CD4-positive, alpha-beta T cell treated with Interleukin-10 for 1 hour (primary cell): ENCODE results near the gene PLA2G6.

Experiments used
- DNase-seq: peaks from one replicate; pipeline ENCODE4 v3.0.0-alpha.2; 2020

PLA2G6 gene

DNA sequence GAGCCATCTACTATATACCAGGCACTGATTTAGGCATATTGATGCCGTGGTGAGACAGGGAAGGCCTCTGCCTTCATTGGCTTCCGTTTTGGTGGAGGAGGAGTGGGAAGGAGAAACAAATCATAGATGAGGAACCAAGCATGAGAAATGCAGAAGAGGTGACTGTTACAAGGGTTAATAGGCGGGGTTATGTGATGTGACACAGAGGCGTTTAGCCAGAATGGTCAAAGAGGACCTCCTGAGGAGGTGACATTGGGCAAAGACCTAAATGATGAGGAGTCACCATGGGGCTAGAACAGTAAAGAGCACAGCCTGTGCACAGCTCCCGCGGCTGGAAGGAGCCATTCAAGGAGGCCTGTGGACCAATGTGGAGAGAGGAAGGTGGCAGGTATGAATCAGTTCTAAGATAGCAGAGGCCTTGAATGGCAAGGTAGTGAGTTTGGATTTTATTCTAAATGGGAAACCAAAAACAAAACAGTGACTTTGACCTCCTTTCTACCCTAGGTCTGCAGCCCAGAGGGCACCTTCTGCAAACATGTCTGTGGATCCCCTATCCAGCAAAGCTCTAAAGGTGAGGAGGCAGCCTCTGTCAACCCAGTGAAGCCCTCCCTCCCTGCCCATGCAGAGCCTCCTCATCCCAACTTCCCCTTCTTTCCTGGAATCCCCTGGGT lies 31.8 kb upstream of the PLA2G6 start:
- DNase-seq = no peak

DNA sequence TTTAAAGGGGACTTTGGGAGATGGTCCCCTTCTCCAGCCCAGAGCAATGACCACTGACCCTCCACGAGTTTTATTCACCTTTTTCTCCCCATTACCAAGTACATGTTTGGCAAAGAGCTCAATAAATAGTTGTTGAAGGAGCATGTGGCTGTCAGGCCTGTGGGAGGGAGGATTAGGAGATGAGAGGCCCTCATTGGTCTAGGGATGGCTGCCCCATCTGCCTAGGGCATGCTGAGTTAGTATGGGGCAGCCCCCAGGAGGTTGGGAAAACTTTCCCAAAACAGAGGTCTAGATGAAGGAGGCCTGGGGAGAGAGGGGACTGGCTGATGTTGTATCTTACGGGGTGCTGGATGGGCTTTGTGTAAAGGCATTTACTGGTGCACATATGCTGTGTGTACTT lies 30.8 kb upstream of the PLA2G6 start:
- DNase-seq = no peak

- no peak for DNase-seq
These were observed 29.9 kb upstream of the PLA2G6 start for GRCh38 chr22:38211556-38211955.

DNA sequence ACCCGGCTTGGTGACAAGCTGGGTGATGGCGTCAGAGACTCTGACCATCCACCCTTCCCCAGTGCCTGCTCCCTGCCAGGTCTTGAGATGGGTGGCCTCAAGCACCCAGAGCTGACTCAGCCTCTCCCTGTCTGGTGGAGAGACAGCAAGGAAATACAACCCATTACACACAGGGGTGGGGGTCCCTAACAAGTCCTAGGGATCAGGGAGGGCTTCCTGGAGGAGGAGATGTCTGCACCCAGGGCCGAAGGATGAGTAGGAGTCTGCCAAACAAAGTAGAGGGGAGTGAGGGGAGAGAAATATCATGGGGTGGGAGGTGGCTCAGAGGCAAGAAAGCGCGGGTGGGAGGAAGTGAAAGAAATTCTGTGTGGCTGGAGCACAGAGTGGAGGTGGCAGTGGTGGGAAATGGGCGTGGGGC lies 26.9 kb upstream of the PLA2G6 start:
- no peak for DNase-seq

DNA sequence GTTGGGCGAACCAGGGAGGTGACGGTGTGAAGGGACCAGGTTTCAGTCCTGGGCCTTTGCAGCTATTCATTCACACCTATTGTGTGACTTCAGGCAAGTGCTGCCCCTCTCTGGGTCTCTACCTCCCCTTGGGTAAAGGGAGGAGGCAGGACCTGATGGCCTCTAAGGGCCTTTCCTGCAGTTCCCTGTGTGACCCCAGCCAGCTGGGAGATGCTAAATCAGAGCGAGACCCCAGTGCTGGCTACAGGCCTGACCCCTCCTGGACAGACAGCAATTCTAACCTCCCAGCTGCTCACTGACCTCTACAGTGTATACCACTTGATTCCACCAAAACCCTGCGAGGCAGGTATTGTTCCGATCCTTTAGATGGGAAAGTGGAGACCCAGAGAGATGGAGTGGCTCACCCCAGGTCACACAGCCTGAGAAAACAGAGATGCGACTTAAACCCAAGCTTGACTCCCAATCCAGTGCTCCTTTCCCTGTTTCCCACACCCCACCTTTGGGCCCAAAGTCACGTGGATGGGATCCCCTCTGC lies 26.3 kb upstream of the PLA2G6 start:
- DNase-seq = no peak

GRCh38 chr22:38205261-38206128 lies 23.9 kb upstream of the PLA2G6 start:
- no peak for DNase-seq

DNA sequence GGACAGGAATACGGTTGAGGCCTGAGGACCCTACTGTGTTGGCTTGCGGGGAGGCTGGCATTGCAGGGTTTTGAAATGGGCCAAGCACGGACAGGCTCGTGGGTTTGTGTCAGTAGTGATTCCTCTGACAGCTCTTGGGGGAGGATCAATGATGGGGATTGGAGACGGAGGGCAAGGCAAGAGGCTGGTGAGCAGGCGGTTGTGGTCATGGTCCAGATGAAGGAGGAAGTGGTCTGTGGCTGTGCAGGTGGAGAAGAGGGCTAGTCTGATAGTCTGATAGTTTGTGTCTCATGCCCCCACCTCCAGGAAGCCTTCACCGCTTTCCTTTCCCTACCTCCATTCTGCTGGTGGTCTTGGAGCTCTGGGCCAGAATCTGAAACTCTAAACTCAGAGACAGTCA lies 23.2 kb upstream of the PLA2G6 start:
- DNase-seq = no peak

DNA sequence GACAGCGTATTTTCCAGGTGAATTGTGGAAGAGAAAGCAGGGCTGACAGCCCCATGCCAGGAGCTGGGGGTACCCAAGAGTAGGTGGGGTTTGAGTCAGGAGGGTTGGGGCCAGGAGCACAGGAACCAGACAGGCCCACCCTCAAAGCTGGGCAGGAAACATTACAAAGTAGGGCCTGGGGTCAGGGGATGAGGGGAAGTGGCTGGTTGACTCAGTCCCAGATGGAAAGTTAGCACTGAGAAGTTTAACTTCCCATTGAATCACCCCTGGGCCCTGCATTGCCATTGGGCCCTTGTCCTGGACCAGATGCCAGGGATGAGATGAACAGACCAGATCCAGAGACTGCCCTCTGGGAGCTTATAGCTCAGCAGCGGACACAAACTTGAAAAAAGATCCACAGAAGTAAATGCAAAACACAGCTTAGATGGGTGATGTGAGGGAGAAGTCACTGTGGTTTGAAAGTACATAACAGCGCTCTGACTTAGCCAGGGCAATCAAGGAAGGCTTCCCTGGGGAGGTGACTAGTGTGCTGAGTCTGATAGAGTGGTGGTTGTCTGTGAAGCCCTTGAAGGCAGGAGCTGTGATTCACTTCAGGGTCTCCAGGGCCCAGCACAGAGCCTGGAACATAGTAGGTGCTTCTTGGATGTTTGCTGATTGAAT lies 22.4 kb upstream of the PLA2G6 start:
- DNase-seq = no peak

DNA sequence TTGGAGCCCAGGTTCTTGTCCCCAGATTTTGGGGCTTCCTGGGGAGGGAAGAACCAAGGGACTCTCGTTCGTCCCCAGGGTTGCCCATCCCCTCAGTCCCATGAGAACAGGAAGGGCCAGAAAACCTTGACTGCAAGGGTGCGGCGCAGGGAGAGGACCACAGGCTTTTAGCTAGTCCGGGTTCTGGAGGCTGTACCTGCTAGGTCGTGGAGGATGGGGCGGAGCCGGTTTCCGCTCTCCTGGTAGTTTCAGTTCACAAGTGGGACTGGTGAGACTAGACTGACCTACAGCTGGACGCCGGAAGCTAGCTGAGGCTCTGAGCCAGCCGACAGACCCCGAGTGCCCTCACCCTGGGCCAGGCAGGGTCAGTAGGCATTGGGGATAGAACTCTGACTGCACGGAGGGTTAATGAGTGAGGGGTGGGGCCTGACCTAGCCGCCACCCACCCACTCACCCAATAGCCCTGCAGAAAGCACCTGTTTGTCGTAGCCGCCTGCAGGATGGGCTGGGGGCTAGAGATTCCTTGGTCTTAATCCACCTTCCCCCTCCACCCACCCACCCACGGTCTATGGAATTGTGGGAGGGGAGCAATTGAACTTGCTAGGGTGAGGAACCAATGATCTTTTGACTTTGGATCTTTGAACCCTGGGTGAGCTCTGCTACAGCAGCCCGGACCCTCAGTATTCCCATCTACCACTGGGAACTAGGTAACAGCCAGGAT lies 21.6 kb upstream of the PLA2G6 start:
- DNase-seq = no peak

GRCh38 chr22:38202437-38203089 lies 20.9 kb upstream of the PLA2G6 start:
- DNase-seq = peak; percentile 74

- DNase-seq = peak; percentile 95
These were observed 20.2 kb upstream of the PLA2G6 start, which contains the start of gene MAFF for GRCh38 chr22:38201711-38202436. TSS of gene MAFF (plus strand) at chr22:38201994. CDS start at chr22:38213854, 11,860 bp downstream.

DNA sequence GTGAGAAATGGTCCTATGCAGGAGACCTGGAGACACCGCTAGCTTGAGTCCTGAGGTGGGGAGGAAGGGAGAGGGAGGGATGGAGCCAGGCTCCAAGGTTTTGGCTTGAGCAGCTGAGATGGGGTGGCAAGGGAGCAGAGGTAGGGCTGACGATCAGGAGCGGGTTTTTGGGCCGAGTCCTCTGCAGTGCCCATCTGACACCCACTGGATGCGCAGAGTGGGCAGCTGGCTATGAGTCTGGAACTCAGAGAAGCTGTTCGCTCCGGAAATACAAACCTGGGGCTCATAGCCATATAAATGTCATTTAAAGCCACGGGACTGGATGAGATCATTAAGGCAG lies 19.7 kb upstream of the PLA2G6 start:
- no peak for DNase-seq

GRCh38 chr22:38199826-38200559 lies 18.4 kb upstream of the PLA2G6 start:
- no peak for DNase-seq

DNA sequence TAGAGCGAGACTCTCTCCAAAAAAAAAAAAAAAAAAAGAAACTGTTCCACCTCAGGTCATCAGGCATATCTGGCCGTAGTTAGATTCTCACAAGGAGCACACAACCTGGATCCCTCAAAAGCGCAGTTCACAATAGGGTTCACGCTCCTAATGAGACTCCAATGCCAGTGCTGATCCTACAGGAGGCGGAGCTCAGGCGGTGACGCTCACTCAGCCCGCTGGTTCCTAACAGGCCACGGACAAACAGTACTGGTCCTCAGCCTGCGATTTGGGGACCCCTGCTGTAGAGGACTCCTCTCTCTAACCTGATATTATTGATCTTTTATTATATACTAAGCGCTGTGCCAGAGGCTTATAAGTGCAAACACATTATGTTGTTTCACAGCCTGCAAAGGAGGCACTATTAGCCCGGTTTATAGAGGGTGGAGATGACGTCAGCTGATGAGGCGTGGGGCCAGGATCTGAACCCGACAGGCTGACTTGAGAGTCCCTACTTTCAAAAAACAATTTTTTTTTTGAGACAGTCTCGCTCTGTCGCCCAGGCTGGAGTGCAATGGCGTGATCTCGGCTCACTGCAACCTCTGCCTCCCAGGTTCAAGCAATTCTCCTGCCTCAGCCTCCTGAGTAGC lies 15.3 kb upstream of the PLA2G6 start:
- no peak for DNase-seq

DNA sequence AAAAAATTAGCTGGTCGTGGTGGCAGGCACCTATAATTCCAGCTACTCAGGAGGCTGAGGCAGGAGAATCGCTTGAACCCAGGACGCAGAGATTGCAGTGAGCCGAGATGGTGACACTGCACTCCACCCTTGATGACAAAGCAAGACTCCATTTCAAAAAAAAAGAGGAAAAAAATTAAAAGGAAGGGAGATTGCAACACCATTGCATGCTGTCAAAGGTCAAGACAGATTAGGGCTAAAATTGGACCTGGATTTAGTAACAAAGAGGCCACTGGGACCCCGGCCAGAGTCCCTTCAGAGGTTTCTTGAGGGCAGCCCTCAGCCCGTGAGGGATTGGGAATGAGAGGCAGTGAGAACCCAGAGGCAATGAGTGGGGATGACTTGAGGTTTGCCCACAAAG lies 11.9 kb upstream of the PLA2G6 start:
- DNase-seq = no peak

DNA sequence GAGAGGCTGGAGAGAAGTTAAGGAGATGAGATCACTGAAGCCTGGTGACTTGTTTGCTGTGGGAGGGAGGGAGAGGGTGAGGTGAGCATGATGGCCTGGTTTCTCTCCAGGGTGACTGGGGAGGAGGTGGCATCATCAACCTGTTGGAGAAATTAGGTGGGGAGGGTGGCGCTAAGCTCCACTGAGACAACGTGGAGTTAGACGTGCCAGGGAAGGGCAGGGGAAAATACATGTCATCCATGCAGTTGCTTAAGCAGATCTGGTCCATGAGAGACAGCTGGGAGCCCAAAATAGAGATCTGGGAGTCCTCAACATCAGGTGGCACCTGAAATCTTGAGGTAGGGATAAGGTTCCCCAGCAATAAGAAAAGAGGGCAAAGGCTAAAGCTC lies 10.8 kb upstream of the PLA2G6 start:
- DNase-seq = no peak

GRCh38 chr22:38191731-38192474 lies 10.3 kb upstream of the PLA2G6 start:
- DNase-seq = no peak

DNA sequence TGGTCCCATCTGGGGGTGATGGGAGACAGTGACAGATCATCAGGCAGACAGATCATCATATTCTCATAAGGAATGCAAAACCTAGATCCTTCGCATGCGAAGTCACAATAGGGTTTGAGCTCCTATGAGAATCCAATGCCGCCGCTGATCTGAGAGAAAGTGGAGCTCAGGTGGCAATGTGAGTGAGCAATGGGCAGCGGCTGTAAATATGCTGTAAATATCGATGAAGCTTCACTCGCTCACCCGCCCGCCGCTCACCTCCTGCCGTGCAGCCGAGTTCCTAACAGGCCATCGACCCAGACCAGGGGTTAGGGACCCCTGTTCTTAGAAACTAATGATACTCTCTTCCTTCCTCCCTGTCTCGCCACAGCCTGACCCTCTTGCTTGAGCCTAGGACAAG lies 9.4 kb upstream of the PLA2G6 start:
- DNase-seq = no peak

DNA sequence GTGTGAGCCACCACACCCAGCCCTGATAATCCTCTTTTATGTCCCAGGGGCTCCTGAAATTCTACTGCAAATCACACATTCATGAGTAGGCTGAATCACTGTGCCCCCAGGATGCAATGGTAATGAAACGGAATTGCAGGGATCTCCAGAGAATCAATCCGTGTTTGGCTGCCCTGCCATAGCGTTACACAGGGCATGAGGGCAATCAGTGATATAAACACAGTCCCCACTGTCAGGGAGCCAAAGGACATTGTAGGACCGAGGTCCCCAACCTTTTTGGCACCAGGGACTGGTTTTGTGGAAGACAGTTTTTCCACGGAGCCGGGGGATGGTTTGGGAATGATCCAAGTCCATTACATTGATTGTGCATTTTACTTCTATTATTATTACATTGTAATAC lies 9.0 kb upstream of the PLA2G6 start:
- DNase-seq = no peak

DNA sequence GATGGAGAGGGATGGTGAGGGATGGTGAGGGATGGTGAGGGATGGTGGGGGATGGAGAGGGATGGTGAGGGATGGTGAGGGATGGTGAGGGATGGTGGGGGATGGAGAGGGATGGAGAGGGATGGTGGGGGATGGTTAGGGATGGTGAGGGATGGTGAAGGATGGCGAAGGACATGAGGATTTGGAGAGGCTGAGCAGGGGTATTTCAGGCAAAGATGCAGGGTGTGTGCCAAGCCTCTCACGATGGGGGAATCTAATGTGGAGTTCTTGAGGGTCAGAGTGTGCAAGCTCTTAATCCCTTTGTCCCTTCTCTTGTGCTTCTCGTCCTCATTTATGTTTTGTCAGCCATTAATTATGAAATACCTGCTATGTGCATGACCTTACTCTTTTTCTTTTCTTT lies 7.5 kb upstream of the PLA2G6 start:
- no peak for DNase-seq
